Chondrocyte (in vitro differentiated cells): Measurements from ENCODE around the gene ZNF664. TPM values are rescaled to one million over a fixed set of nuclear protein-coding genes. Genes with fewer than 3 reads are reported as not detected.

ENCODE experiments used
- DNase-seq: peaks from one replicate; pipeline ENCODE4 v3.0.0; 2021; ENCODE audit warnings: mixed read lengths, low spot score
- H3K27ac Mint-ChIP-seq: one replicate; pipeline ENCODE4 v1.8.0; 2021; ENCODE audit warnings: mild to moderate bottlenecking, moderate library complexity, mixed read lengths; ENCODE audit not compliant: unreplicated experiment
- H3K27me3 Mint-ChIP-seq: 2 replicates; pipeline ENCODE4 v1.8.0; 2021; ENCODE audit warnings: low read depth, mixed read lengths
- H3K36me3 Mint-ChIP-seq: 2 replicates; pipeline ENCODE4 v1.8.0; 2021; ENCODE audit warnings: low read depth, mixed read lengths
- H3K4me1 Mint-ChIP-seq: 2 replicates; pipeline ENCODE4 v1.8.0; 2021; ENCODE audit warnings: low read depth, mild to moderate bottlenecking, mixed read lengths
- H3K4me3 Mint-ChIP-seq: one replicate; pipeline ENCODE4 v1.8.0; 2021; ENCODE audit warnings: mild to moderate bottlenecking, moderate library complexity, mixed read lengths; ENCODE audit not compliant: unreplicated experiment
- H3K9me3 Mint-ChIP-seq: 2 replicates; pipeline ENCODE4 v1.8.0; 2021; ENCODE audit warnings: low read depth, mixed read lengths
- CTCF ChIP-seq: fragments of 200-600 bp; sonication (generic); IDR thresholded peaks from 2 replicates; pipeline ENCODE4 v1.5.0; 2021; ENCODE audit warnings: antibody characterized with exemption, mild to moderate bottlenecking, moderate library complexity
- total RNA-seq: library from RNA; stranded (reverse); gene quantifications from 3 replicates; pipeline ENCODE4 v1.2.1, GENCODE V29; 2021

ZNF664 gene
- total RNA-seq, 1 donor from 2014 or later = 88.0 TPM

- H3K36me3 Mint-ChIP-seq = peaks cover 35% of the 10 kb centered on the region
- H3K27ac Mint-ChIP-seq = no peak overlapping the region
- TF ChIP-seq CTCF = no peak
Measured at GRCh38 chr12:123935956-123936355, 37.1 kb upstream of the ZNF664 start.

GRCh38 chr12:123936471-123936870, 36.5 kb upstream of the ZNF664 start:
- peaks cover 21% of the 10 kb centered on the region for H3K4me1 Mint-ChIP-seq
- no peak overlapping the region for H3K4me3 Mint-ChIP-seq
- no peak for TF ChIP-seq CTCF
- no peak for DNase-seq
- H3K27me3 Mint-ChIP-seq = no peaks in the 10 kb centered on the region
- peaks cover 38% of the 10 kb centered on the region for H3K36me3 Mint-ChIP-seq
- no peak overlapping the region for H3K27ac Mint-ChIP-seq
- H3K9me3 Mint-ChIP-seq = peaks cover 12% of the 10 kb centered on the region

More at GRCh38 chr12:123935956-123936355, 37.1 kb upstream of the ZNF664 start:
- no peaks in the 10 kb centered on the region for H3K27me3 Mint-ChIP-seq
- H3K9me3 Mint-ChIP-seq = peaks cover 13% of the 10 kb centered on the region
- H3K4me3 Mint-ChIP-seq = no peak overlapping the region
- no peak for DNase-seq
- H3K4me1 Mint-ChIP-seq = peaks cover 18% of the 10 kb centered on the region

- H3K4me1 Mint-ChIP-seq = peaks cover 28% of the 10 kb centered on the region
- no peak overlapping the region for H3K27ac Mint-ChIP-seq
- no peak for DNase-seq
- no peaks in the 10 kb centered on the region for H3K27me3 Mint-ChIP-seq
- no peak for TF ChIP-seq CTCF
- H3K4me3 Mint-ChIP-seq = no peak overlapping the region
- H3K36me3 Mint-ChIP-seq = peaks cover 41% of the 10 kb centered on the region
- peaks cover 10% of the 10 kb centered on the region for H3K9me3 Mint-ChIP-seq
Measured at GRCh38 chr12:123936956-123937706, 35.9 kb upstream of the ZNF664 start.

GRCh38 chr12:123937707-123938591, 35.1 kb upstream of the ZNF664 start:
- H3K36me3 Mint-ChIP-seq = peaks cover 41% of the 10 kb centered on the region
- H3K4me1 Mint-ChIP-seq = peaks cover 36% of the 10 kb centered on the region
- no peaks in the 10 kb centered on the region for H3K27me3 Mint-ChIP-seq
- H3K9me3 Mint-ChIP-seq = peaks cover 4% of the 10 kb centered on the region
- no peak for TF ChIP-seq CTCF
- peak overlapping the region; percentile 80 for H3K27ac Mint-ChIP-seq
- H3K4me3 Mint-ChIP-seq = no peak overlapping the region
- DNase-seq = no peak

GRCh38 chr12:123938679-123939480, 34.1 kb upstream of the ZNF664 start:
- Mint-ChIP-seq H3K9me3 (peaks cover 4% of the 10 kb centered on the region), H3K27me3 (no peaks in the 10 kb centered on the region), H3K36me3 (peaks cover 41% of the 10 kb centered on the region), H3K27ac (peak overlapping the region; percentile 80), H3K4me1 (peaks cover 44% of the 10 kb centered on the region), H3K4me3 (no peak overlapping the region)
- no peak for DNase-seq
- TF ChIP-seq CTCF = peak; percentile 61
